H1 (cell line): Measurements from ENCODE around the gene APBA2. TPM values are rescaled to one million over a fixed set of nuclear protein-coding genes. Genes with fewer than 3 reads are reported as not detected.
A peak's percentile ranks its signal among the peaks of the same experiment; 100 is the strongest.

ENCODE experiments used
- CTCF ChIA-PET: fragments of 300-600 bp; sonication (Branson Sonifier 250); formaldehyde crosslinking; loops from one replicate; lab custom pipeline; 2021; ENCODE audit not compliant: partially characterized antibody; lab: Charles Lee
- POLR2A ChIA-PET: fragments of 300-600 bp; sonication (Branson Sonifier 250); formaldehyde crosslinking; loops from one replicate; lab custom pipeline; 2021; ENCODE audit warnings: inconsistent platforms; ENCODE audit not compliant: partially characterized antibody; lab: Charles Lee
- DNase-seq, 2 experiments: peaks; one replicate each; pipeline versions ENCODE4 v3.0.0 to v3.0.0-alpha.2; 2010 to 2022; ENCODE audit warnings: low spot score in 2 of 2, low read depth in 1 of 2, mixed read lengths in 1 of 2
- FAIRE-seq: peaks from 2 replicates; lab custom pipeline; 2011; peaks lifted over from hg19 to GRCh38; lab: Jason Lieb, UNC
- H2AFZ ChIP-seq: 2 replicates; pipeline ENCODE4 v1.8.1; 2012; ENCODE audit warnings: low read length, inconsistent platforms
- H2AK5ac ChIP-seq: 2 replicates; pipeline ENCODE4 v1.6.1; 2013; ENCODE audit warnings: low read depth, low read length
- H2BK120ac ChIP-seq: replicated peaks from 2 replicates; pipeline ENCODE3; 2013; ENCODE audit warnings: low read depth, low read length, inconsistent platforms
- H2BK12ac ChIP-seq: 2 replicates; pipeline ENCODE4 v1.6.1; 2013; ENCODE audit warnings: low read depth, low read length
- H2BK15ac ChIP-seq: 2 replicates; pipeline ENCODE4 v1.6.1; 2013; ENCODE audit warnings: low read length
- H2BK20ac ChIP-seq: 2 replicates; pipeline ENCODE4 v1.6.1; 2013; ENCODE audit warnings: low read length
- H2BK5ac ChIP-seq: 2 replicates; pipeline ENCODE4 v1.6.1; 2013; ENCODE audit warnings: low read depth, low read length
- H3K14ac ChIP-seq: 2 replicates; pipeline ENCODE4 v1.6.1; 2013; ENCODE audit warnings: inconsistent platforms; ENCODE audit not compliant: insufficient read length
- H3K18ac ChIP-seq: 2 replicates; pipeline ENCODE4 v1.6.1; 2013; ENCODE audit warnings: low read length; ENCODE audit errors: extremely low read depth
- H3K23ac ChIP-seq: 2 replicates; pipeline ENCODE4 v1.6.1; 2013; ENCODE audit warnings: inconsistent platforms; ENCODE audit not compliant: insufficient read length
- H3K23me2 ChIP-seq: 2 replicates; pipeline ENCODE4 v1.6.1; 2013; ENCODE audit warnings: low read depth, low read length
- H3K27ac ChIP-seq: 2 replicates; pipeline ENCODE4 v1.6.1; 2011; ENCODE audit warnings: low read depth, low read length, inconsistent platforms
- H3K27me3 ChIP-seq, 4 experiments: replicated peaks in 1 of 4; 1 replicate in 1 of 4; 2 replicates in 3 of 4; pipeline versions ENCODE4 v1.6.1 to v1.8.1; 2011 to 2013; ENCODE audit warnings: low read length in 3 of 4, mild to moderate bottlenecking in 3 of 4, inconsistent platforms in 2 of 4, mixed read lengths in 2 of 4, moderate library complexity in 1 of 4; ENCODE audit not compliant: control insufficient read depth in 3 of 4, insufficient read depth in 3 of 4; ENCODE audit errors: extremely low read depth in 1 of 4
- H3K36me3 ChIP-seq, 4 experiments: 2 replicates each; pipeline versions ENCODE4 v1.6.1 to v1.8.1; 2011 to 2013; ENCODE audit warnings: mild to moderate bottlenecking in 4 of 4, low read length in 3 of 4, moderate library complexity in 2 of 4, control low read depth in 1 of 4, inconsistent platforms in 1 of 4; ENCODE audit not compliant: insufficient read depth in 4 of 4, control insufficient read depth in 2 of 4
- H3K4ac ChIP-seq: replicated peaks from 2 replicates; pipeline ENCODE3; 2013; ENCODE audit warnings: low read length, low read depth, mixed read lengths, inconsistent platforms; ENCODE audit not compliant: insufficient read length
- H3K4me1 ChIP-seq, 4 experiments: replicated peaks in 1 of 4; 1 replicate in 1 of 4; 2 replicates in 3 of 4; pipeline versions ENCODE4 v1.6.1 to v1.8.1; 2011 to 2013; ENCODE audit warnings: low read length in 3 of 4, inconsistent platforms in 2 of 4, mixed read lengths in 1 of 4; ENCODE audit not compliant: insufficient read depth in 4 of 4, control insufficient read depth in 3 of 4
- H3K4me2 ChIP-seq, 2 experiments: 2 replicates each; pipeline versions ENCODE4 v1.6.1 to v1.8.1; 2011 to 2013; ENCODE audit warnings: low read depth in 2 of 2, low read length in 2 of 2, control low read depth in 1 of 2, inconsistent platforms in 1 of 2, mild to moderate bottlenecking in 1 of 2; ENCODE audit not compliant: insufficient read depth in 1 of 2
- H3K4me3 ChIP-seq, 4 experiments: fragments of 200-600, 300-600 bp in 1 of 4; sonication (generic), shearing (Covaris generic), sonication (Bioruptor Twin) in 1 of 4; 2 replicates each; pipeline versions ENCODE4 v1.5.1 to v1.8.1; 2011 to 2016; ENCODE audit warnings: low read length in 4 of 4, low read depth in 3 of 4, control low read depth in 2 of 4, inconsistent platforms in 2 of 4, mild to moderate bottlenecking in 2 of 4, mixed read lengths in 1 of 4, moderate library complexity in 1 of 4; ENCODE audit not compliant: insufficient read depth in 2 of 4; ENCODE audit errors: extremely low read depth in 1 of 4
- H3K56ac ChIP-seq: replicated peaks from 2 replicates; pipeline ENCODE3; 2013; ENCODE audit warnings: low read depth, mild to moderate bottlenecking, mixed read lengths, low read length, inconsistent platforms; ENCODE audit not compliant: insufficient read length
- H3K79me1 ChIP-seq: 2 replicates; pipeline ENCODE4 v1.6.1; 2013; ENCODE audit warnings: low read depth, low read length, control low read depth
- H3K79me2 ChIP-seq, 2 experiments: 2 replicates each; pipeline versions ENCODE4 v1.6.1 to v1.8.1; 2012 to 2013; ENCODE audit warnings: low read length in 2 of 2, mild to moderate bottlenecking in 2 of 2, inconsistent platforms in 1 of 2; ENCODE audit not compliant: insufficient read depth in 2 of 2, control insufficient read depth in 1 of 2
- H3K9ac ChIP-seq, 4 experiments: replicated peaks in 1 of 4; 1 replicate in 1 of 4; 2 replicates in 3 of 4; pipeline versions ENCODE4 v1.6.1 to v1.8.1; 2011 to 2013; ENCODE audit warnings: low read depth in 3 of 4, low read length in 3 of 4, control low read depth in 2 of 4, mild to moderate bottlenecking in 2 of 4, moderate library complexity in 2 of 4, inconsistent platforms in 1 of 4; ENCODE audit errors: extremely low read depth in 1 of 4
- H3K9me3 ChIP-seq, 2 experiments: 2 replicates each; pipeline versions ENCODE4 v1.6.1 to v1.8.1; 2012 to 2013; ENCODE audit warnings: mild to moderate bottlenecking in 2 of 2, moderate library complexity in 2 of 2, control low read depth in 1 of 2, inconsistent platforms in 1 of 2, low read depth in 1 of 2, low read length in 1 of 2, mixed read lengths in 1 of 2; ENCODE audit not compliant: insufficient read depth in 2 of 2
- H4K20me1 ChIP-seq, 2 experiments: replicated peaks in 1 of 2; 2 replicates each; pipeline versions ENCODE3 to v1.8.1; 2011 to 2013; ENCODE audit warnings: inconsistent platforms in 2 of 2, low read length in 2 of 2, mild to moderate bottlenecking in 1 of 2; ENCODE audit not compliant: insufficient read depth in 2 of 2, control insufficient read depth in 1 of 2
- H4K5ac ChIP-seq: 2 replicates; pipeline ENCODE4 v1.6.1; 2013; ENCODE audit warnings: low read length, low read depth, mixed read lengths, inconsistent platforms; ENCODE audit not compliant: insufficient read length
- H4K8ac ChIP-seq: 2 replicates; pipeline ENCODE4 v1.8.0; 2013; ENCODE audit warnings: mild to moderate bottlenecking, moderate library complexity, low read length, inconsistent platforms; ENCODE audit not compliant: insufficient read depth; ENCODE audit errors: extremely low read depth
- H4K91ac ChIP-seq: replicated peaks from 2 replicates; pipeline ENCODE3; 2013; ENCODE audit warnings: low read length, mixed read lengths, inconsistent platforms; ENCODE audit not compliant: insufficient read length
- ATF3 ChIP-seq: IDR thresholded peaks from 2 replicates; pipeline ENCODE4 v1.6.1; 2011; ENCODE audit warnings: low read depth, mild to moderate bottlenecking, low read length; ENCODE audit not compliant: insufficient read depth
- BCL11A ChIP-seq, 2 experiments: IDR thresholded peaks; one replicate each; pipeline ENCODE4 v1.6.1; 2011; ENCODE audit warnings: low read depth in 2 of 2, low read length in 2 of 2, mild to moderate bottlenecking in 2 of 2
- CTBP2 ChIP-seq: IDR thresholded peaks from 2 replicates; pipeline ENCODE4 v1.7.0; 2011; ENCODE audit warnings: borderline replicate concordance, mild to moderate bottlenecking, moderate library complexity, mixed read lengths, low read length; ENCODE audit not compliant: insufficient read depth, insufficient read length
- E2F6 ChIP-seq: IDR thresholded peaks from 2 replicates; pipeline ENCODE4 v1.6.1; 2012; ENCODE audit warnings: inconsistent platforms
- GABPA ChIP-seq: IDR thresholded peaks from 2 replicates; pipeline ENCODE4 v1.6.1; 2011; ENCODE audit warnings: mild to moderate bottlenecking, low read length, moderate library complexity, borderline replicate concordance; ENCODE audit not compliant: insufficient read depth
- GTF2F1 ChIP-seq: IDR thresholded peaks from 2 replicates; pipeline ENCODE4 v1.6.1; 2012; ENCODE audit warnings: low read depth, low read length, improper control_type of control experiment, borderline replicate concordance
- POU5F1 ChIP-seq: IDR thresholded peaks from 2 replicates; pipeline ENCODE4 v1.6.1; 2011; ENCODE audit warnings: low read depth, mild to moderate bottlenecking, low read length, moderate library complexity
- SAP30 ChIP-seq: fragments of 300-600 bp; sonication (generic); IDR thresholded peaks from 2 replicates; pipeline ENCODE4 v1.7.1; 2012; ENCODE audit warnings: low read length, moderate library complexity, mild to moderate bottlenecking, inconsistent platforms; ENCODE audit not compliant: insufficient read depth, insufficient replicate concordance
- SIN3A ChIP-seq, 2 experiments: IDR thresholded peaks in 1 of 2; conservative IDR thresholded peaks in 1 of 2; 2 replicates each; pipeline ENCODE4 v1.6.1; 2011 to 2012; ENCODE audit warnings: low read length in 2 of 2, improper control_type of control experiment in 1 of 2, low read depth in 1 of 2, mild to moderate bottlenecking in 1 of 2
- SUZ12 ChIP-seq: fragments of 200-600 bp; sonication (generic); IDR thresholded peaks from 2 replicates; pipeline ENCODE4 v1.6.1; 2012; ENCODE audit warnings: mild to moderate bottlenecking, inconsistent platforms, low read length, moderate library complexity, mixed read lengths
- WGBS, 2 experiments: shearing (Covaris generic) in 1 of 2; methylation state at CpG; one replicate each; pipeline versions ENCODE4 v1.1.6 to v1.1.7; 2013 to 2015; ENCODE audit warnings: low lambda C conversion rate in 2 of 2, mixed read lengths in 2 of 2, inconsistent platforms in 1 of 2, low coverage in 1 of 2, missing lambda C conversion rate in 1 of 2; ENCODE audit not compliant: insufficient replicate concordance in 2 of 2, insufficient coverage in 1 of 2, insufficient read length in 1 of 2; ENCODE audit errors: extremely low coverage in 1 of 2, missing lambda C conversion rate in 1 of 2; 5-methylcytosine and 5-hydroxymethylcytosine counted together
- polyA plus RNA-seq, 7 experiments: library from polyadenylated mRNA; depleted of rRNA in 3 of 7; stranded (reverse) in 5 of 7; unstranded in 2 of 7; fragments of >200 nt in 5 of 7; fragments of 200-250 nt in 2 of 7; gene quantifications; 1 replicate in 5 of 7; 2 replicates in 1 of 7; 4 replicates in 1 of 7; pipeline versions ENCODE4 v1.2.1 to v1.2.3, GENCODE V29; 2011 to 2013; ENCODE audit warnings: missing spikeins in 2 of 7, mixed read lengths in 2 of 7
- total RNA-seq: library from RNA; stranded (reverse); fragmentation: NEBNext Ultra II Directional; extraction: Animal tissue kit (Norgen Biotek cat#: 25700); gene quantifications from 2 replicates; pipeline ENCODE4 v1.2.1, GENCODE V29; 2021

The APBA2 gene
- total and polyA plus RNA-seq, 2 of the 8 experiments (the other 6 are each of a cell fraction or from before 2014, with no cell fraction given) = 15.5 to 19.0 TPM

GRCh38 chr15:28923726-28924280 is 38.0 kb downstream of the APBA2 start:
- no peaks in the 10 kb centered on the region for H3K79me1 ChIP-seq
- no peak overlapping the region for H3K4ac ChIP-seq
- no peak overlapping the region for H2BK20ac ChIP-seq
- H3K27me3 ChIP-seq = no peaks in the 10 kb centered on the region
- H3K23me2 ChIP-seq = no peaks in the 10 kb centered on the region
- H3K36me3 ChIP-seq = no peaks in the 10 kb centered on the region
- no peak overlapping the region for H4K91ac ChIP-seq
- H3K79me2 ChIP-seq = no peaks in the 10 kb centered on the region
- H2AK5ac ChIP-seq = no peak overlapping the region
- no peak overlapping the region for H3K56ac ChIP-seq
- no peak overlapping the region for H2BK15ac ChIP-seq
- no peak overlapping the region for H3K27ac ChIP-seq
- 0 out of 2 replicates have a peak overlapping the region, but pooled peaks have one; percentile 2 for H4K8ac ChIP-seq
- H3K4me3 ChIP-seq = no peak overlapping the region
- no peak overlapping the region for H3K4me2 ChIP-seq
- FAIRE-seq (no peak), DNase-seq (no peak)
- no peaks in the 10 kb centered on the region for H4K20me1 ChIP-seq
- no peak overlapping the region for H2AFZ ChIP-seq
- H3K9ac ChIP-seq = no peak overlapping the region
- H4K5ac ChIP-seq = no peak overlapping the region
- H3K9me3 ChIP-seq = no peaks in the 10 kb centered on the region
- no peak overlapping the region for H2BK5ac ChIP-seq
- CTCF ChIA-PET = interaction anchor here (2.6 to 6.9 kb wide), 2 partner anchors 13 to 71 kb away, joined by 8 to 78 read pairs; no protein-coding TSS in a partner anchor
- no peak overlapping the region for H3K23ac ChIP-seq
- WGBS, 2 experiments = 84% methylated on average over 8 of the region's 8 CpGs; no CpG with 5 or more reads in 1 of the 2 experiments
- no peak overlapping the region for H3K14ac ChIP-seq
- no peak overlapping the region for H2BK12ac ChIP-seq
- no peak overlapping the region for H3K18ac ChIP-seq
- H3K4me1 ChIP-seq = peaks cover 0 to 5% (median 2%) of the 10 kb centered on the region in 4 experiments; a peak in 3 of 7 replicates
- POLR2A ChIA-PET = no interaction called here
- no peak overlapping the region for H2BK120ac ChIP-seq
- no peak for TF ChIP-seq E2F6
- no peak for TF ChIP-seq GABPA
- no peak for TF ChIP-seq ATF3
- TF ChIP-seq SAP30 = no peak
- no peak for TF ChIP-seq SUZ12
- TF ChIP-seq POU5F1 = no peak
- TF ChIP-seq SIN3A (conservative IDR thresholded peaks at IDR 0.05 in 1 of 2, IDR thresholded peaks at IDR 0.05 in 1 of 2; ENCODE audit: low read depth in 1 of 2, low read length in 2 of 2) = no peak
- TF ChIP-seq CTBP2 = no peak
- no peak for TF ChIP-seq GTF2F1
- TF ChIP-seq BCL11A (IDR thresholded peaks at IDR 0.05; ENCODE audit: low read depth in 2 of 2, low read length in 2 of 2) = no peak
